Activated CD4-positive, alpha-beta T cell treated with anti-CD3 and anti-CD28 coated beads, Interleukin-2, amount 50 U/mL, for 24 hours (primary cell): ENCODE data around the gene TTYH3.

Source experiments
- DNase-seq, 2 donors: peaks; one replicate each; pipeline ENCODE4 v3.0.0-alpha.2; 2020; ENCODE audit warnings: low read depth in 1 of 2, low spot score in 1 of 2

Gene TTYH3

DNA sequence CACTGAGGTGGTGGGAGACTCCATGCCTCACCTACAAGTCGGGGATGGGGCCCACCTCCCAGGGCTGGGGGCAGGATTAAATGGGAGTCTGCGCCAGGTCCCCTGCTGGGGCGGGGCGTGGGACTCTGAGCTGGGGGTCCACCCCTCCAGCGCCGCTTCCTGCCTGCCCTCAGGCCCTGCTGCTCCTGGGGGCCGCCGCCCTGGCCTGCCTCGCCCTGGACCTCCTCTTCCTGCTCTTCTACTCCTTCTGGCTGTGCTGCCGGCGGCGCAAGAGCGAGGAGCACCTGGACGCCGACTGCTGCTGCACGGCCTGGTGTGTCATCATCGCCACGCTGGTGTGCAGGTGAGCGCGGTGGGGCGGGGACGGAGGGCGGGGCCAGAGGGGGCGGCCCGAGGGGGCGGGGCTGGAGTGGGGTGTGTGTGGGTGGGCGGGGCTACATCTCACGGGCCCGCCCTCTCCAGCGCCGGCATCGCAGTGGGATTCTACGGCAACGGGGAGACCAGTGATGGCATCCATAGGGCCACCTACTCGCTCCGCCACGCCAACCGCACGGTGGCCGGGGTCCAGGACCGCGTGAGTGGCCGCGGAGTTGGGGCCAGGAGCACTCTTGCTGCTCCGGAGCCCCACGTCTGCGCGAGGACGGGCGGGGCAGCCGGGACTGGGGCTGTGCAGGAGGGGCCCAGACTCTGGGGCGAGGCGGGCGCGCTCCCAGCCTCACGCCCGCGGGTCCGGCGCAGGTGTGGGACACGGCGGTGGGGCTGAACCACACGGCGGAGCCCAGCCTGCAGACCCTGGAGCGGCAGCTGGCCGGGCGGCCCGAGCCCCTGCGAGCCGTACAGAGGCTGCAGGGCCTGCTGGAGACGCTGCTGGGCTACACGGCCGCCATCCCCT lies 15.1 kb downstream of the TTYH3 start:
- DNase-seq = no peak

GRCh38 chr7:2647594-2648172 lies 15.9 kb downstream of the TTYH3 start:
- no peak for DNase-seq

- DNase-seq = no peak
Observed at GRCh38 chr7:2649139-2649838, 17.5 kb downstream of the TTYH3 start.

DNA sequence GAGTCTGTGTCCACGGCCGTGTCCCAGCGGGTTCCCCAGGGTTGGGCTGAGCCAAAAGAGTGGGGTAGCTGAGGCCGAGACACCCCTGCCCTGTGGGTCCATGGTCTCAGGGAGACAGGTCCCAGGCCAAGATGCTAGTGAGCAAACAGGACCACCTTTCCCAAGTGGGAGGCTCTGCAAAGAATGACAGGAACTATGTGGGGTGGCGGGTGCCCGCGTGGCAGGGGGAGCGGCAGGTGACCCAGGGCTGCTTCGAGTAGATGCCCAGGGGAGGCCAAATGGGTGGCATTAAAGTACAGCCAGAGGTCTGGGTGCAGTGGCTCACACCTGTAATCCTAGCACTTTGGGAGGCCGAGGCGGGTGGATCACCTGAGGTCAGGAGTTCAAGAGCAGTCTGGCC lies 18.2 kb downstream of the TTYH3 start:
- no peak for DNase-seq

DNA sequence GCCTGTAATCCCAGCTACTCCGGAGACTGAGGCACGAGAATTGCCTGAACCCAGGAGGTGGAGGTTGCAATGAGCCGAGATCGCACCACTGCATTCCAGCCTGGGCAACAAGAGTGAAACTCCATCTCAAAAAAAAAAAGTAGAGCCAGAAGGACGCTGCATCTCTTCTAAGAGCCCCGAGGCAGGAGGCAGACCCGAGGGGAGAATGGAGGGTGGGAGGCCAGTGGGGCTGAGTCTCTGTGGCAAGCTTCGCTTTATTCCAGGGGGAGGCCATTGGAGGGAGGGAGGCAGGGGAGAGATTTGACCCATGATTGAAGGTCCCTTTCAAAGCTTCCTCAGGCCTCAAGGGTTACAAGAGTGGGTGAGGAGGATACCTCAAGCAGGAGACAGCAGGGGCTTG lies 18.7 kb downstream of the TTYH3 start:
- DNase-seq = no peak

GRCh38 chr7:2651336-2651735 lies 19.6 kb downstream of the TTYH3 start:
- no peak for DNase-seq

DNA sequence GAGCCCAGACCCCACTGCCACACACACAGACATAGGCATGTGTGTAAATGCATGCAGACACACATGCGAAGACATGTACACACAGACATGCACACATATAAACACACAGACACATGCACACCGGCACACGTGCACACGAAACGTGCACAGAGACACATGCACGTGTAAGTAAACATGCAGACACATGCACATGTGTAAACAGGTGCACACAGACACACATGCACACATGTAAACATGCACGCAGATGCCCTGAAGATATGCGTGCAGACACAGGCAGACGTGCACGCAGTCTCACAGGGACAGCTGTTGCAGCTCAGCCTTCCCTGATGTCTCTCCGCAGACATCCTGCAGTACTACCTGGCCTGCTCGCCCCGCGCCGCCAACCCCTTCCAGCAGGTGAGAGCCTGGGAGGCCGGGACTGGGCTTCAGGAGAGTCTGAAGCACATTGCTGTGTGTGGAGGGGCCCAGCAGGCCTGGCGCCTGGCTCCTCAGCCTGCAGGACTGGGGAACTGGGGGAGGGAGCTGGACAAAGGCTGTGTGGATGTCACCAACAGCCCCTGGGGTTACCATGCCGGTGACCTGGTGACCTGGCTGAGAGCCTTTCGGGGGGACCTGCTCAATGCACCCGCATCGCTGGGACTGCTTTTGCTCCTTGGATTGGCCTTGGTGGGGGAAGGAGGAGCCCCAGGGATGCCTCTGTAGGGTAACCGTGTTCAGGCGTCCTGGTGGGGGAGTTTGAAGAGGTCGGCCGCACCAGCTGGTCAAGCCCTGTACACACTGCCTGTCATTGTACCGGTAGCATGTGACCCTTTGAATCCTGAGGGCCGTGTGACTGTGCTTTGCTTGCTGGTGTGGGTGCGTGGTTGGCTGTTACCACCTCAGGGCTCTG lies 20.3 kb downstream of the TTYH3 start:
- no peak for DNase-seq

GRCh38 chr7:2652736-2653060 lies 20.9 kb downstream of the TTYH3 start:
- no peak for DNase-seq

DNA sequence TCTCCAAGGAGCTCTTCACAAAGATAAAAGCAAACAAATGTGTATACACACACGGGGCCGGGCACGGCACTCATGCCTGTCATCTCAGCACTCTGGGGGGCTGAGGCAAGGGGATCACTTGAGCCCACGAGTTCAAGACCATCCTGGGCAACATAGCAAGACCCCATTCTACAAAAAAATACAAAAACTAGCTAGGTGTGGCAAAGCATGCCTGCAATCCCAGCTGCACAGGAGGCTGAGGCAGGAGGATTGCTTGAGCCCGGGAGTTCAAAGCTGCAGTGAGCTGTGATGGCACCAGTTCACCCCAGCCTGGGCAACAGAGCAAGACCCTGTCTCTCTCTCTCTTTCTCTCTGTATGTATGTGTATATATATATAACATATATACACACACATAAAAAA lies 22.3 kb downstream of the TTYH3 start:
- DNase-seq = no peak

DNA sequence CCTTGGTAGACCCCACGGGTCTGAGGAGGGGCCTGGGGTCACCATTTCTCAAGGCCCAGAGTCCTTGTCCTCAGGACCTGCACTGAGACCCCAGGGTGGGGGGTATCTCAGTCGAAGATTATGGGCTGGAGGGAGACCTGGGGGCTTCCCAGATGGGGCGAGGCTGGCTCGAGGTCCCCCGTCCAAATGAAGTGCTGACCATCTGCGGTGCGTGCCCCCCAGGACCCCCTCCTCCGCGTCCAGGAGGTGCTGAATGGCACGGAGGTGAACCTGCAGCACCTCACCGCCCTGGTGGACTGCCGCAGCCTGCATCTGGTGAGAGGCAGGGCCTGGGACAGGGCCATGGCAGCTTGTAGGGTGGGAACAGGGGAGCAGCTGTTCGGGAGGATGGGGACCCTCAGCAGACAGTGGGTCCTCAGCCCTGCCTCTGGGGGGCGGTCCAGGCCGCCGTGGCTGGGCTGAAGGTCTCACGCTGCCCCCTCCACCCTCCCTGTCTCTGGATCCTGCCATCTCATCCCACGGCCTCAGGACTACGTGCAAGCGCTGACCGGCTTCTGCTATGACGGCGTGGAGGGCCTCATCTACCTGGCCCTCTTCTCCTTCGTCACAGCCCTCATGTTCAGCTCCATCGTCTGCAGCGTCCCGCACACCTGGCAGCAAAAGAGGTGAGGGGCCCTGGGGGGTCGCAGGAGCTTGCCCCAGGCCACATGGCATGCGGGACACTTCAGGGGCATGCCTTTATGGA lies 24.3 kb downstream of the TTYH3 start:
- no peak for DNase-seq

GRCh38 chr7:2657208-2657607 lies 25.4 kb downstream of the TTYH3 start:
- no peak for DNase-seq

DNA sequence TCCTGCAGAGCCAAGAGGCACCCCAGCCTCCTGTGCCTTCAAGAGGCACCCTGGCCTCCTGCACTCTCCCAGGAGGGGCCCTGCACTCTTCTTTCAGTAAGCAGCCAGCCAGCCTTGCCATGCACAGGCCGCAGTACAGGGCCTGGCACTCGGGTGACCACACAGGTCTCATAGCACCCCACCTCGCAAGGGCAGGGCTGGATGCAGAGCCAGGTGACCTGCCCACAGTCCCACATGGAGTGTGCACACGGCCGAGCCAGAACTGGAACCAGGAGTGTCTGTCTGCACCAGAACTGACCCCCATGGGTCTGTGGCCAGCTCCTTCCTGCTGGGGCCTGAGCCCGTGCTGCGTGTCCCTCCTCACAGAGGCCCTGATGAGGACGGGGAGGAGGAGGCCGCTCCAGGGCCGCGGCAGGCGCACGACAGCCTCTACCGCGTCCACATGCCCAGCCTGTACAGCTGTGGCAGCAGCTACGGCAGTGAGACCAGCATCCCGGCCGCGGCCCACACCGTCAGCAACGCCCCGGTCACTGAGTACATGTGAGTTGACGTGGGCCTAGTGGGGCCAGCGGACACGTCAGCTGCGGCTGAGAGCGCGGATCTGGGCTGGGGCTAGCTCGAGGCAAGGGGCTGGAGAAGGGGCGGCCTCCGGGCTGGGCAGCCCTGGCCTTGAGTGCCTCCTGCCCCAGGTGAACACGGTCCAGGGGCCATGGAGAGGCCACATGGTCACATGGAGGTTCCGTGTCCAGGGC lies 26.3 kb downstream of the TTYH3 start:
- no peak for DNase-seq

GRCh38 chr7:2658941-2659340 lies 27.2 kb downstream of the TTYH3 start:
- DNase-seq = no peak

- no peak for DNase-seq
Observed at GRCh38 chr7:2659556-2660358, 28.0 kb downstream of the TTYH3 start.

GRCh38 chr7:2660359-2661095 lies 28.7 kb downstream of the TTYH3 start:
- no peak for DNase-seq

DNA sequence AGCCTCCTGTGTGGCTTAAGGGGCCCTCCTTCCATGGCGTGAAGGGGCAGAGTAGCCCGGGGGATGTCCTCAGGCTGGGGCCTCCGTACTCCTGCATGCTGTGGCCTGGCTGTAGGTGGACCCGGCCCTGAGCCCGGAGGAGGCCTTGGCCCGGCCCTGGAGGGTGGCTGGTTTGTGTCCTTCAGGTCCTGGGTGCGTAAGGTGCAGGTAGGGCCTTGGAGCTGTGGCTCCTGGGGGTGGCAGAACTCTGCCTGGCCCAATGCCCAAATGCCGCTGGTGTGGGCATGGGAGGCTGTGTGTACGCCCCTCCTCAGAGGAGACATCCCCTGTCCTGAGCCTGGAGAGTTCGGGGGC lies 29.3 kb downstream of the TTYH3 start:
- DNase-seq = no peak

DNA sequence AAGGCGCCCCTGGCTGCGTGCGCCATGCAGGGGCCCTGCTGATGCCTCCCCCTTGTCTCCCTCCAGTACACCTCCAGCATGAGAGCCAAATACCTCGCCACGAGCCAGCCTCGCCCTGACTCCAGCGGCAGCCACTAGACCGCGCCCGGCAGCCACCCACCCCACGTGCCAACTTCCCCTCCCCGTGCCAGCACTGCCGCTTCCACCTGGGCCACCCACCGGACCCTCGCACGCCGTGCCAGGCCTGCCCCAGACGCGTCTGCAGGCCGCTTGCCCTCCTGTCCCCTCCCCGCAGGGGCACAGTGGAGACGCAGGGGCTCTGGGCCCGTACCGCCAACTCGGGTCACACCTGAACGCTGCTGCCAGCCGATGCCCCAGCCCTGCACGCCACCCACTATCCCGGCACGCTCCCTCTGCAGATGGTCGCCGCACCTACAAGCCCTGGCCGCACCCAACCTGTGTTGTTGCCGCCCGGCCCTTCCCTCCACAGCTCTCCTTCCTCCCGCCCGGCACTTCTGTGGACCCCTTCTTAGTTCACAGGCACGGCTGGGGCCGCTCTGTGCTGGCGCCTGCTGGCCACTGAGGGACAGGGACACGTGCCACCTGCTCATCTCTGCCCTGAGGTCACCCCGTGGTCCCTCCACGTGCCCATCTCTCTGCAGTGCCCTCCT lies 30.0 kb downstream of the TTYH3 start:
- no peak for DNase-seq
